Osteocyte (in vitro differentiated cells): ENCODE measurements around the gene PITPNC1. TPM values are rescaled to one million over a fixed set of nuclear protein-coding genes. Genes with fewer than 3 reads are reported as not detected.

Experiments used
- DNase-seq: peaks from one replicate; pipeline ENCODE4 v3.0.0; 2021; ENCODE audit warnings: mixed read lengths; ENCODE audit not compliant: unreplicated experiment; ENCODE audit errors: extremely low spot score
- H3K27ac Mint-ChIP-seq: one replicate; pipeline ENCODE4 v1.8.0; 2021; ENCODE audit warnings: mild to moderate bottlenecking, mixed read lengths; ENCODE audit not compliant: unreplicated experiment
- H3K27me3 Mint-ChIP-seq: one replicate; pipeline ENCODE4 v1.8.0; 2021; ENCODE audit warnings: mixed read lengths; ENCODE audit not compliant: unreplicated experiment
- H3K36me3 Mint-ChIP-seq: one replicate; pipeline ENCODE4 v1.8.0; 2021; ENCODE audit warnings: mixed read lengths; ENCODE audit not compliant: unreplicated experiment
- H3K4me1 Mint-ChIP-seq: one replicate; pipeline ENCODE4 v1.8.0; 2021; ENCODE audit warnings: mixed read lengths; ENCODE audit not compliant: unreplicated experiment
- H3K4me3 Mint-ChIP-seq: one replicate; pipeline ENCODE4 v1.8.0; 2021; ENCODE audit warnings: mild to moderate bottlenecking, moderate library complexity, mixed read lengths; ENCODE audit not compliant: unreplicated experiment
- H3K9me3 Mint-ChIP-seq: one replicate; pipeline ENCODE4 v1.8.0; 2021; ENCODE audit warnings: mixed read lengths; ENCODE audit not compliant: unreplicated experiment
- total RNA-seq: library from RNA; stranded (reverse); gene quantifications from 2 replicates; pipeline ENCODE4 v1.2.1, GENCODE V29; 2021
- TF ChIP-seq, protein P1 (sequence below): fragments of 200-600 bp; sonication (generic); IDR thresholded peaks from 2 replicates; pipeline ENCODE4 v1.5.0; 2021; ENCODE audit warnings: antibody characterized with exemption, mild to moderate bottlenecking, moderate library complexity

Gene PITPNC1
- total RNA-seq, 1 donor from 2014 or later = 18.0 TPM

DNA sequence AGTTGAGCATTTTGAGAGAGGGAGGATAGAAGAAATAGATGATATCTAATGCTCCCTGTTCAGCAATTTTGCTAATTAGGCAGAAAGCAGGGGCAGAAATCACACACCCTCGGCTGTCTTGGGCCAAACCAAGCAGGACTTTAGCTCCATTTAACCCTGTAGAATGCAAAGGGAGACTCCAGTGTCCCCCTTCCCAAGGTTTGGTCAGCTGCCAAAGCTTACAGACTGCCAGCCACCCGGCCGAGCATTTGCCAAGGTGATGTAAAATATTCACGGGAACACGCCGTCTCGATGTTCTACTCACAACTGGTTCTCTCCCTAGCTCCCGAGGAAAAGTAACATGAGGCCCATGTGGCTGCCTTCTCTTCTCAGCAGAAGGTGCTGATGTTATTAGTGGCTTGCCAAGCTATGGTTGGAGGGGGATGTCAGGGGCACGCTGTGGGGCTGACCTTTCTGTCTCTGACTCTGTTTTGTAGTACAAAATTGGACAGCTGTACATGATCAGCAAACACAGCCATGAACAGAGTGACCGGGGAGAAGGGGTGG lies 155.3 kb downstream of the PITPNC1 start:
- Mint-ChIP-seq H3K4me3 (no peak overlapping the region), H3K4me1 (peaks cover 15% of the 10 kb centered on the region), H3K9me3 (no peaks in the 10 kb centered on the region), H3K36me3 (peaks cover 7% of the 10 kb centered on the region), H3K27me3 (no peaks in the 10 kb centered on the region), H3K27ac (no peak overlapping the region)
- TF ChIP-seq, protein P1, sequence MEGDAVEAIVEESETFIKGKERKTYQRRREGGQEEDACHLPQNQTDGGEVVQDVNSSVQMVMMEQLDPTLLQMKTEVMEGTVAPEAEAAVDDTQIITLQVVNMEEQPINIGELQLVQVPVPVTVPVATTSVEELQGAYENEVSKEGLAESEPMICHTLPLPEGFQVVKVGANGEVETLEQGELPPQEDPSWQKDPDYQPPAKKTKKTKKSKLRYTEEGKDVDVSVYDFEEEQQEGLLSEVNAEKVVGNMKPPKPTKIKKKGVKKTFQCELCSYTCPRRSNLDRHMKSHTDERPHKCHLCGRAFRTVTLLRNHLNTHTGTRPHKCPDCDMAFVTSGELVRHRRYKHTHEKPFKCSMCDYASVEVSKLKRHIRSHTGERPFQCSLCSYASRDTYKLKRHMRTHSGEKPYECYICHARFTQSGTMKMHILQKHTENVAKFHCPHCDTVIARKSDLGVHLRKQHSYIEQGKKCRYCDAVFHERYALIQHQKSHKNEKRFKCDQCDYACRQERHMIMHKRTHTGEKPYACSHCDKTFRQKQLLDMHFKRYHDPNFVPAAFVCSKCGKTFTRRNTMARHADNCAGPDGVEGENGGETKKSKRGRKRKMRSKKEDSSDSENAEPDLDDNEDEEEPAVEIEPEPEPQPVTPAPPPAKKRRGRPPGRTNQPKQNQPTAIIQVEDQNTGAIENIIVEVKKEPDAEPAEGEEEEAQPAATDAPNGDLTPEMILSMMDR = no peak
- DNase-seq = no peak

DNA sequence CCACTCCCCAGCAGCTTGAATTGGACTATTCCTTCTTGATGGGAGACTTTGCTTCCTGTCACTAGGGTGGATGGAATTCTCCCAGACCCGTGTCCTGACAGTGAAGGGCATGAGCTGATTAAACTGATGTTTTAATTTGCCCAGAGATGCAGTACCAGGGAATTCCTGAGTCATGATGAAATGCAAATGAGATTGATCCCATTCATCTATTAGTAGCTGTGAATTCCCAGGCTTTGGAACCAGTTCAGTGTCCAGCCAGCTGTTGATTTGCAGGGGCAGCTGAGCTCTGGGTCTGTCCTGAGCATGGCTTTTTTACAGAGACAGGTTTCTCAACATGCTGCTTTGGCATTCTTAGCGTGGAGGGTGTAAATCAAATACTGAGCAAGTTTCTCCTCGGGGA lies 157.9 kb downstream of the PITPNC1 start:
- H3K9me3 Mint-ChIP-seq = no peaks in the 10 kb centered on the region
- H3K27ac Mint-ChIP-seq = no peak overlapping the region
- TF ChIP-seq, protein P1 = no peak
- no peak overlapping the region for H3K4me3 Mint-ChIP-seq
- no peaks in the 10 kb centered on the region for H3K27me3 Mint-ChIP-seq
- DNase-seq = no peak
- peaks cover 9% of the 10 kb centered on the region for H3K36me3 Mint-ChIP-seq
- no peaks in the 10 kb centered on the region for H3K4me1 Mint-ChIP-seq

DNA sequence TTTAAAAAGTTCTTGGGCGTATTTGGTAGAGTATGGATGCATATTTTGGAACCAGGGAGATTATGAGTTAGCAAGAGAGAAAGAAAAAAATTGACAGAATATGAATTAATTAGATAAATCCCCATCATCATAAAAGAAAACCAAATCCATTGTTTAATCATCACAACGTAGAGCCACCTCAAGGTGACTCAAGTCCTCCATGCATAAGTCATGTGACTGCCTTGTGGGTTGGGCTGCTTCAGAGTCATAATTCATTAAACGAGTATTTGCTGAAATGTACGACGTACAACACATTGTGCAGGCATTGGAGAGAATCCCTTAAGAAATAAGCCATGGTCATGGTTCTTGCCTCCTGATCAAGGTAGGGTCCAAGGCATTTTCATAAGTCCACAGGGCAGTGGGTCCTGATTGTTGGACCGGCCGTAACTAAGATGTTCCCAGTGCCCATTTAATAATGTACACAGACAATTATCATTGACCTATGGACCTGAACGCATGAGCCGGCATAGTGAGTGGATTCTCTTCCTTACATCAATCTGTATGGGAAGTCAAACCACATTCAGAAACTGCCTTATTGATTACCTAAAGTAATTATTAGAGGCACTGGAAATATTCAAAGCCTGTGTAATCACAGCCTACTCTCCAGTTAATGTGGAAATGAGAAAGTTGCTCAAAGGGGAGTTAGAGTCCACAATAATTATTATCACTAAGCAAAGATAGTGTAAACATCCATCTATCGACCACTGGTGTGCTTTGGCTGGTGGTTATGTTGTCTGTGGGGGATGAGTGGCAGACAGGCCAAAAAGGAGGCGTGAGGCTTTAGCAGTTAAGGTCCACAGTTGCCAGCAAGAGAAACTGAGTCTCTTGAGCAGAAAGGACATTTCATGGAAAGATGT lies 165.4 kb downstream of the PITPNC1 start:
- Mint-ChIP-seq H3K4me1 (peaks cover 3% of the 10 kb centered on the region), H3K27me3 (no peaks in the 10 kb centered on the region), H3K9me3 (no peaks in the 10 kb centered on the region), H3K4me3 (no peak overlapping the region), H3K36me3 (peaks cover 2% of the 10 kb centered on the region), H3K27ac (no peak overlapping the region)
- TF ChIP-seq, protein P1 = no peak
- DNase-seq = no peak

DNA sequence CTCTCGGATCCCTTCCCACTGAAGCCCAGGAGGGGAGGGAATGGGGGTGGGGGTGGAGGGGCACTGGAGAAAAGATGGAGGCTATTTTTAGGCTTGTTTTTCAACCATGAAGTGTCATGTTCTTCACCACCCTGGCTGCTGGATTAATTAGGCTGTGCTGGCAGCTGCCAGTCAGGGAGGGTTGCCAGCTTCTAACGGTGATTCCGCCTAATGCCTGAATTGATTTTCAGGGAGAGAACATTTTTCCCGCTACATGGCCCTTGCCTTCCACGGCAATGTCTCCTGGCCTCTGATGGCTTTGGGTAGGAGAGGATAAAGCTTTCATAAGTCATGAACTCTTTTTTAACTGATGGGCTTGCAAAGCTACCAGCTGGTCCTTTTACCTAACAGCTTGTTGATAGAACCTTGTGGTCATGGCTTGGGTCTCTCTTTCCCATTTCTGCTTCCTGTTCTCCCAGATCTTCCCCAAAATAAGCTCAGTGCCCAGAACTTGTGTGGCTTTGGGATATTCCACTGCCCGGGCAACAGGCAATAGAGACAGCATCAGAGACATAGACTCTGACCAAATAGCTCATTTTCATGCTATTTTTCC lies 167.4 kb downstream of the PITPNC1 start:
- Mint-ChIP-seq H3K27me3 (no peaks in the 10 kb centered on the region), H3K4me1 (peaks cover 3% of the 10 kb centered on the region), H3K36me3 (peaks cover 2% of the 10 kb centered on the region), H3K4me3 (no peak overlapping the region), H3K9me3 (no peaks in the 10 kb centered on the region), H3K27ac (no peak overlapping the region)
- DNase-seq = no peak
- TF ChIP-seq, protein P1 = no peak
